ENCODE data around the gene PIWIL1.

- TF ChIP-seq CTCF (conservative IDR thresholded peaks at IDR 0.05 in 1 of 2, IDR thresholded peaks at IDR 0.05 in 1 of 2; ENCODE audit: low read depth in 1 of 2, low read length in 2 of 2) = no peak
- no peak for TF ChIP-seq EZH2 (IDR thresholded peaks at IDR 0.05; ENCODE audit: low read length, missing control alignments)
Measured at GRCh38 chr12:130338794-130339601, 1.3 kb downstream of the PIWIL1 start.

Data from fibroblast of lung (primary cell).